Stimulated activated CD8-positive, alpha-beta memory T cell treated with anti-CD3 and anti-CD28 coated beads, Interleukin-12 subunit alpha, Interleukin-12 subunit beta, amount 100 ng/mL, for 4 hours (primary cell): ENCODE data around the gene PGAP6.
"Not testable (repeated sequence)": the region's sequence is repeated elsewhere in the genome, so short reads cannot be mapped to it uniquely, and the experiment has no call there.

Source experiments
- DNase-seq: peaks from one replicate; pipeline ENCODE4 v3.0.0-alpha.2; 2020; ENCODE audit warnings: low read depth

Gene PGAP6

DNA sequence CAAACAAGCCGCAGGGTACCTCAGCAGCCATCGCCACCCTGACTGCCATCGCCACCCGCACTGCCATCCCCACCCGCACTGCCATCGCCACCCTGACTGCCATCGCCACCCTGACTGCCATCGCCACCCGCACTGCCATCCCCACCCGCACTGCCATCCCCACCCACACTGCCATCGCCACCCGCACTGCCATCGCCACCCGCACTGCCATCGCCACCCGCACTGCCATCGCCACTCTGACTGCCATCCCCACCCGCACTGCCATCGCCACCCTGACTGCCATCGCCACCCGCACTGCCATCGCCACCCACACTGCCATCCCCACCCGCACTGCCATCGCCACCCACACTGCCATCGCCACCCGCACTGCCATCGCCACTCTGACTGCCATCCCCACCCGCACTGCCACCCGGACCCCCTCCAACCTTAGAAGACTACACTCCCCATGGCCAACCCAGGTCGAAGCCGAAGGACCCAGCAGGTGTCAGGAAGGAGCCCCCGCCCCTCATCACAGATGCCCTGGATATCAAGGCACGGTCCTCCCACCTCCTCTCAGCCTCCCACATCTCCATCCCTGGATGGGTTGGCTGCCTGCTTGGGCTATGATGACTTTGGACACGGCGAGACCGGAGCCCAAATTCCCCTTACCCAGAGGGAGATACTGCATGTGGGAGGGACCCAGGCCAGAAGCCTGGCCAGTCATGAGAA lies 3.5 kb downstream of the PGAP6 start:
- DNase-seq, result not testable (repeated sequence)

DNA sequence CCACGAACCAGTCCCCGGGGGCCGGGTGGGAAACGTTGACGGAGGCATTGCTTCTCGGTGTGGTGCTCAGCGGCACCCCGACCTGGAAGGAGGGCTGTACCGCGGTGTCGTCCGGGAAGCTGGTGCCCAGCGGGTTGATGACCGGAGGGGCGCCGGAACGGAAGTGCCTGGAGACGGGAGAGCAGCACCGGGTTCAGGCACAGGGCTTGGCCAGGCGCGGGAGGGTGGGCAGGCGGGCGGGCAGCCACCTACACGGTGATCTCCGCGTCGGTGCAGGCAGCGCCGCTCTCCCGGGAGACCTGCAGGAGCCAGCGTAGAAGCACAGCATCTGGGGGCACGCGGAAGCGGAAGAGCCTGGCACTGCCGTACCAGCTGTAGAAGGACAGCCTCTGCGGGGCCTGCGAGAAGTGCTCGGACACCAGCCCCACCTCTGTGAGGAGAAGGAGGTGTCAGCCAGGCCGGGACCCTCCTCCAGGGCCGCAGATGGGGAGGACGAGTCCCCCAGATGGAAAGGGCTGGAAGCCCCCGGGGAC lies 4.3 kb downstream of the PGAP6 start:
- DNase-seq, result no peak

DNA sequence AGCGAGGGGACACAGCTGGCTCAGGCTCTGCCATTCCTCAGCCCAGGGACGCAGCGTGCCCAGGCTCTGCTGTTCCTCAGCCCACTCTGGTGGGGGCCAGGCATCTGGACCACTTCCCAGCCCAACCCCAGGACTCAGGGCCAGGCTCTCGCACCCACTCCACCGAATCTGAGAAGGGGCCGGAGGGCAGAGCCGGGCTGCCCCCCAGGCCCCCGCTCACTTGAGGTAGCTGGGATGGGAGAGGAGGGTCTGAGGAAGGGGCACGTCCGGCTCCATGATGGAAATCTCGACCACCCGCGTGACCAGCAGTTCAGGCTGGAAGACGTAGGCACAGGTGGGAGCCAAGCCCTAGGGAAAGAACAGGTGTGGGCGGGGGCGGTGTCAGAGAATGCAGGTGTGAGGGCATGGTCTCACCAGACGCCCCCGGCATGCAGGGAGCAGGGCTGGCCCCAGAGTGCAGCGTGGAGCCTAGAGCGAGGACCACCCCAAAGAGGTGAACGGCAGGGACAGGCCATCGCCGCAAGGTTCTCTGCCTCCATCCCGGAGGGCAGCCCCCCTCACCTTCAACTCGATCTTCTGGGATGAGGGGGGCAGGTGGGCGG lies 4.9 kb downstream of the PGAP6 start:
- DNase-seq, result no peak

DNA sequence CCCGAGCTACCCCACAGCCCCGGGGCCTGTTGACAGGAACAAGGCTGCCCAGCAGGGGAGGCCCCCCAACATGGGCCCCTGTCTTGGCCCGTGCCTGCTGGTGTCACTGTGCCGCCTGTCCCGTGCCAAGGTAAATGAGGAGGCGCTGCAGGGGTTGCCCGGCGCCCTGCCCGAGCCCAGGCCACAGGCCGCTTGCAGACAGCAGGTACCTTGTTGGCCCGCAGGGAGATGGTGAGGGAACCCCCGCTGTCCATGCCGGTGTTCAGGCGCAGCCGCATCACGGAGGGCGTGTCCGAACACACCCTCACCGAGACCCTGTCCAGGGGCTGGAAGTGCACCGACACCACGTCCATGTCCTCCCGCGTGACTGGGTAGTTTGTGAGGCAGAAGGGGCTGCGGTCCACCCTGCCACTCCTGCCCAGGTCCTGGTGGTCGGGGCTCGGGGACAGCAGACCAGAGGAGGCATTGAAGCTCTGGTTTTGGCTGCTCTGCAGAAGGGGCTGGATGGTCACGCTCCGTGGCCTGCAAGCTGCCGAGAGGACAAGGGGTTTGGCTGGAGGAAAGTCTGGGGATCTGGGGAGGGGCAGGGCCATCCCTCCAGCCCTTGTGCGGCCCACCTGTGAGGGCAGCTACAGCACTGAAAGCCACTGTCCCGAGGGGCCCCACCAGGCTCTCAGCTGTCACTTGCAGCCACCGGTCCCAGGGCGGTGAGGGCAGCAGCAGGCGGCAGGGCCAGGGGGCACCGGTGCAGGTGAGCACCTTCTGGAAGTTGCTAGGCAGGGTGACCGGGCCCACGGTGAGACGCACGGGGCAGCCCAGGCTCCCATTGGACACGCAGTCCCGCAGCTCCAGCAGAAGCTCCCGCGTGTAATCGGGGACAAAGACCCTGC lies 5.6 kb downstream of the PGAP6 start:
- DNase-seq, result no peak

DNA sequence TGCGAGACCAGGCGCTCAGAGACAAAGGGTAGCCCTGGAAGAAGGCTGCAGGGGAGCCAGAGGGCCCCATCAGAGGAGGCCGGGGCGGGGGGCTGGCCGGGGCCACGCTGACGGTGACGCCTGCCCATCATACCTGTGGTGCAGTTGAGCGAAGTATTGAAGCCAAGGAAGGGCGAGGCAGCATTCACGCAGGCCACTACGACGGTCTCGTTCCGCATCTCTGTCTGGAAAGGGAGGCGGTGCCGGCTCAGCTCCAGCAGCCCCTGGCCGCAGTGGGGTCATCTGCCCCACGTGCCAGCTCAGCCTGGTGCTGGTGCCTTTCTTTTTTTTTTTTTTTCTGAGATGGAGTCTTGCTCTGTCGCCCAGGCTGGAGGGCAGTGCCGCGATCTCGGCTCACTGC lies 6.6 kb downstream of the PGAP6 start:
- DNase-seq, result no peak

DNA sequence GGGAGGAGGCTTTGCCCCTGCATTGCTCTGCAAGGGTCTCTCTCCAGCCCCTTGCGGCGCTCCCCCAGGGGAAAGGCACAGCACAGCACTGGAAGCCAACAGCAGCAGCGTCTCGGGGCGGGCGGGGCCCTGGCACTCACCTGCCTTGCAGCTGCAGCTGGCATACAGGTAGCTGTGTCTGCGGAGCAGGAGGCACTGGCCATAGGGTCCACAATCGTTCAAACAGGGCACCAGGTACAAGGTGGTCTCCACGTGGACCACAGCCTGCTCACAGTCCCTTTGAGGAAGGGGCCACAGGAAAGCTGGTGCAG lies 7.2 kb downstream of the PGAP6 start:
- DNase-seq, result no peak

DNA sequence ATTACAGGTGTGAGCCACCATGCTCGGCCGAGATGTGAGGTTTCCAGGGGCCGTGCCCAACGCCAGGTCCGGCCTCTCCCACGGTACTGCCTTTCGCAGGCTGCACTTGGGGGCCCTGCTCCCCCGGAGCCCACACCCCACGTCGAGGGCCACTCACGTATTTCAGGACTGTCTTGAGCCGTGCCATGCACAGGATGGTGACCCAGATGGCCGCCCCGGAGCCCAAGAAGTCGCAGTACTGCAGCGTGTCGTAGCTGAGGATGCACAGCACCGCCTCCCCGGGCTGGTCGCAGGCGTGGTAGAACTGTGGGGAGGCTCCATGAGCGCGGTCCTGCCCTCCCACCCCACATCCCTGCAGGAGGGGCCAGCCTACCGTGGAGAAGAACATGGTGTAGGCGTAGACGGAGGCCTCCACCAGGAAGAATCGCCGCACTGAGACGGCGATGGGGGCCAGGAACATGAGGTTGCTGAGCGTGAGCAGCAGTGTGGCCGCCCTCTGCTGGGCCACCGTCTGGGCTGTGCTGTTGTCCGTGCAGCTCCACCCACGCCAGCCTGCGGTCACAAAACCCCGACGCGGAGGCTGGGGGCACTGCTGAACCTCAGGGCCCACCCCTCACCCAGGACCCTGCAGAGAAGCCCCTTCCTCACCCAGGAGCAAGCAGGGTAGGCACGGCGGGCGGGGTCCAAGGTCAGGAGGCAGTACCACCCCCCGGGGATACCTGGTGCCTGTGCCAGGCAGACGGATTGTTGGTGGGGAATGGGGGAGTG lies 7.7 kb downstream of the PGAP6 start:
- DNase-seq, result no peak

DNA sequence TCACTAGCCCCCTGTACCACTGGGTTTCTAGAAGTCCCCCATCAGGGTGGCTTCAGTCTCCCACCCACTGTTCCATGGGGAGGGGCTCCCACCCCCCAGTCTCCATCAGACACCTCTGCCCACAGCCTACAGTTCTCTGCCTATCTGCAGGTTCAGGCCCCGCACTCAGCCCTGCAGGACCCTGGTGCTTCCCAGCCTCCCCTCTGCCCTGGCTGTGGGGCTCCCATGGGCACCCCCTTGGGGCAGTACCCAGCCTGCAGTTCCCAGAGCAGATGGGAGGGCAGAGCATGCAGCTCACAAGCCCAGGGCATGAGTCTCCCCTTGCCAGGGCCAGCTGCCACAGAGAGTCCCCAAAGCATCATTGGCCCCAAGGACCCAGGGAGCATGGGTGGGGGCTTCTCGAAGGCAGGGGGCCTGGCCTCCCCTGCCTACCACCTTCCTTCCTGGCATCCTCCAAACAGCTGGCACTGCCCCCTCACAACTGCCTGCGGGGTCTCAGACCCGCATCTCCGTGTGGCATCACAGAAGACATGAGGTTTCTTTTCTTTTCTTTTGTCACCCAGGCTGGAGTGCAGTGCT lies 8.7 kb downstream of the PGAP6 start:
- no peak for DNase-seq

DNA sequence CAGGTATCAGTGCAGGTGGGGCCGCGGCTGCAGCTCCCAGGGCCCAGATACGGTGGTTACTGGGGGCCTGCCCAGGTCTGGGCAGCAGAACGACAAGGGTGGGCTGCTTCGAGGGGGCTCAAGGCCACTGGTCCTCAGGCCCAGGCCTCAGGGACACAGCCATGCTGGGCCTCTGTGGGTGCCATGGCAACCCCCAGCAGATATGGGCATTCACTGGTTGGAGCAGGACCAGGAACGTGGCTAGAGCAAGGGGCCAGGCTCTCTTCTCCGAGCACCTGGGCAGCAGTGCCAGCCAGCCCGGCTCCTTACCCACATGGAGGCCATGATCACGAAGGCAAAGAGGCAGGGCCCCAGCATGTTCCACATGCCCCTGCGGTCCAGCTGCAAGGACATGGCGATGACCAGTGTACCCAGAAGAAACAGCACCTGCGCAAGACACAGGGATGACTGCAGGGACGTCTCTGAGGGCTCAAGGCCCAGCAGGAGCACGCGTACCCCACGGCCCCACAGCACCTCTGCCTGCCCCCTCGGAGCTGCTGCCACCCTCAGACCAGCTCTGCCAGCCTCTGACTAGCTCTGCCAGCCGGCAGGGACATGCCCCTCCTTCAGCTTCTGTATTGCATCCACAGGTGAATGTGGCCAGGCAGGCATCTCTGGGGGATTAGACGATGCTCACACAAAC lies 9.3 kb downstream of the PGAP6 start:
- DNase-seq, result no peak

DNA sequence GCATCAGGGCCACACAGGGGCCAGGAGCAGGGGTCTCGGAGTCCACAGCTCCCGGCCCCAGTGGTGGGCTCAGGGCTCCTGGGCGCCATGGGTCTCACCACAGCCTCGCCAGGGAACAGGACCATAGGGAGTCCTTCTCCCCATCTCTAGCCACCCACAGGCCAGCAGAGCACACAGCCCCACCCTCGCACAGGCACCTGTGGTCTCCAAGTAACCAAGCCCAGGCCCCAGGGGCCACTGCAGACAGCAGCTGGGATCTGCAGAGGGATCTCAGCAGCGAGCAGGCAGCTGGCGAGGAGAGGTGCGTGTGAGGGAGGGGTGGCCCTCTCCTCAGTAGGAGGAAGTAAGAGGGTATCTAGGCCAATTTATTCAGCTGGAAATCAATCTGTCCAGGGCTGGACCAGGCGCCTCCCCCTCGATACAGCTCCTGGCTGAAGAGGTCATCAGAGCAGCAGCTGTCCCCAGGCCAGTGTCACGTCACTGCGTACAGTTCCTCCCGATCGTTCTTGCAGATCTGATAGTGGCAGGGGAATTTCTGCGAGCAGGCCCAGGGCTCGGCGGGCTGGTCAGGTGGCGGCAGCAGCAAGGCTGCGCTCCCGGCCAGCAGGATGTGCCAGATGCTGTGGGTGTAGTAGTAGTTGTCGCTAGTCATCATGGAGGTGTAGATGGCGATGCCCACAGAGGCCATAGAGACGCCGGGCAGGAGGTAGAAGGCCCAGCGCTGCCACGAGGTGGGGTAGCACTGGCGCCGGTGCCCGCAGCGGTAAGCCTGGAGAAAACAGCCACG lies 10.1 kb downstream of the PGAP6 start:
- no peak for DNase-seq

DNA sequence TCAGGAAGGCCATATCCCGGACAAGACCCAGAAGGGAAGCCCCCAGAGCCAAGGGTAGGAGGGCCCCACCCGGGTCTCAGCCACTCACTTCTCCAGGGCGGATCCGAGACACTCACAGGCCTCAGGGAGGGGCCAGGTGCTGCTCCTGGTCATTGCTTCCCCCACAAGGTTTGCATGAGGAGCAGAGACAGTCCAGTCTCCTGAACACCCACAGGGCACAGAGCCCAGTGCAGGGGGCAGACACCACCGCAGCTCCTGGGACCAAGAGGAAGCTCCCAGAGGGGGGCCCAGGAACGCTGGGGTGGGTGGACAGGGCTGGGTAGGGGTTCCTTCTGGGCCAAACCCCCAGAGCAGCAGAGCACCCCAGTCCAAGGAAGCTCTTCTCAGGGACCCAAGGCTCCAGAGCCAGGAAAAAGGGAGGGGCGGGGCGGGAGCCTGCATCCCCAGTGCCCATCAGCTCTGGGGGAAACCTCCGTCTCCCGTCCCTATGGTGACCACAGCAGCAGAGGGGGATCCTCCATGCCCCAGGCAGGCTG lies 10.7 kb downstream of the PGAP6 start:
- DNase-seq, result no peak

DNA sequence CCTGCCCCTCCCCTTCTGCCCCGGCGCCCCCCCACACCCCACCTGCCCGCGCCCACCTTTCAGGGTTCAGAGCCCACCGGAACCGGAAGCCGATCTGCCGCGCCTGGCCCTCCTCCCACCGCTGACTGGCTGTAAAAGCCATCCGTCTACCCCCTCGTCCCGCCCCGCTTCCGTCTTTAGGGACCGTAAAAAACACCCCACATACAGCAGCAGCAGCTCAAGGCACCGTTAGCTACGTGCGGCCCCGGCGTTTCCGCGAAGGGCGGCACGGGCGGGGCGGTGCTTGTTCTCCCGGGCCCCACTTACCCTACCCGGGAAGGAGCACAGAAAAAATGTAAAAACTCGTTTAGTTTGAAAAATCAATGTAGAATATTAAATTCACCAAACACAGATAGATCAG lies 11.3 kb downstream of the PGAP6 start, which contains the start of gene MRPL28:
TSS of gene MRPL28 (minus strand) at position 96 of the 400 bp plus-strand sequence. CDS start 320 bp downstream, outside the sequence.
- peak; percentile 79 for DNase-seq

DNA sequence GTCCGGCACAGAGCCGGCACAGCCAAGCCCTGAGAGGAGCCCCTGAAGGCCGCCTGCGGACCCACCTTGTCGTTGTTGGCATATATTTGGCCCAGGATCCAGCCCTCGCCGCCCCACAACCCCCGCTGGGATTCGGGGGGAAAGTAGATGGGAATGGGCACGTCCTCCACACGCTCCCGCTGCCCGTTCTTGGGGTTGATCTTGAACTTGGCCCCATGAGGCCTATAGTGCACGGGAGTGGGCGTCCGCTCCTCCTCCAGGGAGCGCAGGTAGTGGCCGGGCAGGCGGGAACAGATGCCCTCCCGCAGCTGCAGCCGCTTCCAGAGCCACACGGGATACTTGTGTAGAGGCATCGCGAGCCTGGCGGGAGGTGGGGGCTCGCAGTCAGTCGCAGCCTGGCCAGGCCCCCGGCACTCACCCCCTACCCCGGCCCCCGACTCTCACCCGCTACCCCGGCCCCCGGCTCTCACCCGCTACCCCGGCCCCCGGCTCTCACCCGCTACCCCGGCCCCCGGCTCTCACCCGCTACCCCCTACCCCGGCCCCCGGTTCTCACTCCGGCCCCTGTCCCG lies 11.8 kb downstream of the PGAP6 start:
- no peak for DNase-seq

DNA sequence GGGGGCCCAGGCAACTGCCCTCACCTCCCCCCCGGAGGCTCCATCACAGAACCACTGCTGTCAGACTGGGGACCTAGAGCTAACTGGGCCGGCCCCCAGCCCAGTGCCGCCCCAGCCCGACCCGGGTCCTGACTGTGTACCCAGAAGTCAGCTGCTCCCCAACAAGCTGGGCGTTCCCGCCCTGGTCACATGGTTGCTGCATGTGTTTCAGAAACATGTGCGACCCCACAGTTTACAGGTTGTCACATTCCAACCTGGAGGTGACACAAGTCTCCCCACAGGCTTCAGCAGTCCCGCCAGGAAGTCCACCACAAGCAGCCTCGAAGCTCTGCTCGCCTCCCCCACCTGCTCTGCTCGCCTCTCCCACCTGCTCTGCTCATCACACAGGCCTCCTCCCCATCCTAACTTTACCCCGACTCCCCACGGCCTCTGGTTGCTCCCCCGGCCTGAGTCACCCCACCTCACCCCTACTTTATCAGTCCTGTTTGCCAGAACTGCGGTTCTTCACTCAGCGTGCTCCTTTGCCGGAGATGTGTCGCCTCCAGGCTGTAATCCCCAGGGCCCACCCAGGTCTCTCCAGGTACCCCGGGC lies 12.4 kb downstream of the PGAP6 start:
- DNase-seq, result no peak

DNA sequence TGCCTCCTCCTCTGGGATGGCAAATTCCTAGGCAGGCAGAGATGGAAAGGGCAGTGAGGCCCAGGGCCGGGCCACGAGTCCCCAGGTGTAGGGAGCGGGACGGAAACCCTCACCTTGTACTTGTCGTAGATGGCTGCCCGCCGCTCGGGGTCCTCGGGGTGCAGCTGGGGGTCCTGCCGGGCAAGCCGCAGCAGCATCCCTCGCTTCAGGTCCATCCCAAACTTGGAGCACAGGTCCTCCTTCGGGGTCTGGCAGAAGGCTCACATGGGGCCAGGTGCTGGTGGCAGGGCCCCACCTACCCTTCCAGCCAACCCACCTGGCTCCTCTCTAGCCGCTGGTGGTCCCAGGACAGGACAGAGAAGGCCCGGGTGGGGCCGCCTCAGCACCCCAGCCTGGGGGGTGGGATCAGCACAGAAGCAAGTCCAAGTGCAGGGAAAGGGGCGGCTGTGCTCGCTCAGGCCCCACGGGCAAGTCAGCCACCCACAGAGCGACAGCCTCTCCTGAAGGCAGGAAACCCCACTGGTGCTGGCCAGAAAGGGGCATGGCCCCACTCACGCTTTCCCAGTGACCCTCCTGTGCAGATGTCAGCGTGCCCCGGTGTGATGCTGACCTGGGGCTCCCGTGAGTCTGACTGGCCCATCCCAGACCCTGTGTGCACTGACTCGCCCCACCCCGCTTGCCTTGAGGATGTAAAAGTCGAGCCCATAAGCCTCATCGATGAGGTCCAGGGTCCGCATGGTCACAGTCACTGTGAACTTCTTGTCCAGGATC lies 13.2 kb downstream of the PGAP6 start:
- DNase-seq, result no peak

DNA sequence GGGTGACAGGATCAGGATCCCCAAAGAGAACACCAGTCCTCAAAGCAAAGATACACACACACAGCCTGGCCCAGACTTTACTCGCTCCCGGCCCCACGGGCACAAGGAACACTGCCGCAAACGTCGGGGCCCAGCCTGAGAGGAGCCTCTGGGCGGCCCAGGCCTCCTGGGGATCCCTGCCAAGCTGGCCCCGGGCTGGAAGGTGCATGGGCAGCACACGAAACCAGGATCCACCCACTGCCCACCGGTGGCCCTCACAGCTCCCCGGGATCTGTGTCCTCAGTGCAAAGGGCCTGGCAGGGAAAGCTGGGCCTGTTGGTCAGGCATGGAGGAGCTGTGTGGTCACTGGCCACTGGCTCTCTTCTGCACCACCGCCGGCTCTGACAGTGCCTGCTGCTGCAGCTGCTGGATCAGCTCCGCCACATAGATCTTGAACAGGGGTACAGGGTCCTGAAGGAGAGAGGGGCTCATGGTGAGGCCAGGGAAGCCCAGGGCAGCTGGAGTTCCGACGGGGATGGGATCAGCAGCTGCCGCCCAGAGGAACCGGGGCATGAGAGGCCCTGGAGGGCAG lies 14.4 kb downstream of the PGAP6 start:
- no peak for DNase-seq

DNA sequence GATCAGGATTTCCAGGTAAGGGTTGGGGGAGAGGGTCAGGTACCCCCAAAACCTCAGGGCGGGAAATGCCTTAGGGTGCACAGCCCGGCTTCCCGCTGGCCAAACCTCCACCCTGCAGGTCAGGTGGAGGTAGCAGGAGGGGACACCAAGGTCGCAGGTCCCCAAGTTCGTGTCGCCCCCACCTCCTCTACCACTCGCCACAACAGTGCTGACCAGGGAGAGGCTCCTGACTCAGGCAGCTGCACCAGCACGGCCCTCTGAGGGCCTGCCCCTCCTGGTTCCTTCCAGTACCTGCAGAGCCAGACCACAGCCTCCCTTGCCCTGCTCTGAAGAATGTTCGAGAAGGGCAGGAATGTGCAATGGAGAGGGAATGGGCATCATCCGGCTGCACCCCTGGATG lies 15.3 kb downstream of the PGAP6 start:
- DNase-seq, result no peak
